Measurements from ENCODE around the gene ZC3H4.

DNA sequence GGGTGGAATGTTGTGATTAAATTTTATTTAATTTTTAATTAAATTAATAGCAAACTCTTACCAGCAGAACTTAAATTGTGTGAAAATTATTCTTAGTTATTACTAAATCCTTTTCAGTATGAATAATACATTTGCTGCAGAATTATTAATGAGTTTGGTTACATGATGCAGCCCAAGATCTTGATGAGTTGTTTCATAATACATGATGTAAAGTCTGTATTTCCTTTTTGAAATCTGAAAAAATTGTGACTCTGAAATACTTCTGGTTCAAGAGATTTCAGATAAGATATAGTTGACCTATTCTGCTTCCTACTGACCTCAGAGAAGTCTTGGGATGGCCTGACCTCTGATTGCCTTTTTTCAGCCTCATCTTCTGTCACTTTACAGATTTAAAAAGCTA lies 28.1 kb upstream of the ZC3H4 start:
- no peak for TF ChIP-seq POLR2A (IDR thresholded peaks at IDR 0.05; ENCODE audit: low read length)
- no peak for TF ChIP-seq GATA1 (IDR thresholded peaks at IDR 0.05; ENCODE audit: low read depth, low read length)

All from erythroblast (primary cell).